GM23338 (cell line): Measurements from ENCODE around the gene PAIP1.

ENCODE experiments used
- CREB1 ChIP-seq: fragments of 250-450 bp; sonication (Bioruptor Pico); IDR thresholded peaks from 2 replicates; pipeline ENCODE4 v1.5.0; 2020; ENCODE audit warnings: low read depth, mild to moderate bottlenecking, moderate library complexity
- EZH2 ChIP-seq: fragments of 200-600 bp; sonication (generic); IDR thresholded peaks from one replicate; pipeline ENCODE4 v1.8.0; 2017; ENCODE audit warnings: antibody characterized with exemption, mild to moderate bottlenecking, low read depth; ENCODE audit not compliant: unreplicated experiment
- EZH2phosphoT487 ChIP-seq: fragments of 200-600 bp; sonication (generic); IDR thresholded peaks from one replicate; pipeline ENCODE4 v1.8.1; 2018; ENCODE audit warnings: antibody characterized with exemption; ENCODE audit not compliant: unreplicated experiment
- JUNB ChIP-seq: IDR thresholded peaks from one replicate; pipeline ENCODE4 v1.6.1; 2016; ENCODE audit warnings: antibody characterized with exemption; ENCODE audit not compliant: unreplicated experiment
- NANOG ChIP-seq: IDR thresholded peaks from 2 replicates; pipeline ENCODE4 v1.6.1; 2016; ENCODE audit warnings: antibody characterized with exemption, borderline replicate concordance
- POLR2AphosphoS5 ChIP-seq: IDR thresholded peaks from 2 replicates; pipeline ENCODE4 v1.6.1; 2016; ENCODE audit warnings: antibody characterized with exemption, low read depth
- REST ChIP-seq: IDR thresholded peaks from one replicate; pipeline ENCODE4 v1.6.1; 2018; ENCODE audit warnings: antibody characterized with exemption; ENCODE audit not compliant: unreplicated experiment
- STAT1 ChIP-seq: IDR thresholded peaks from one replicate; pipeline ENCODE4 v1.6.1; 2016; ENCODE audit warnings: antibody characterized with exemption; ENCODE audit not compliant: unreplicated experiment
- TF ChIP-seq, protein P1 (sequence below), 2 experiments: fragments of 200-600 bp in 1 of 2; sonication (generic) in 1 of 2; conservative IDR thresholded peaks; 2 replicates each; pipeline versions ENCODE4 v1.5.1 to v1.6.1; 2016 to 2017; ENCODE audit warnings: antibody characterized with exemption in 2 of 2, low read depth in 2 of 2, mild to moderate bottlenecking in 2 of 2, moderate library complexity in 1 of 2
- TF ChIP-seq, protein P2 (sequence below): IDR thresholded peaks from 2 replicates; pipeline ENCODE4 v1.6.1; 2016; ENCODE audit warnings: antibody characterized with exemption
- TF ChIP-seq, protein P3 (sequence below): fragments of 250-450 bp; sonication (Bioruptor Pico); IDR thresholded peaks from 2 replicates; pipeline ENCODE4 v1.5.0; 2020; ENCODE audit warnings: mild to moderate bottlenecking, moderate library complexity

- TF ChIP-seq, protein P1, sequence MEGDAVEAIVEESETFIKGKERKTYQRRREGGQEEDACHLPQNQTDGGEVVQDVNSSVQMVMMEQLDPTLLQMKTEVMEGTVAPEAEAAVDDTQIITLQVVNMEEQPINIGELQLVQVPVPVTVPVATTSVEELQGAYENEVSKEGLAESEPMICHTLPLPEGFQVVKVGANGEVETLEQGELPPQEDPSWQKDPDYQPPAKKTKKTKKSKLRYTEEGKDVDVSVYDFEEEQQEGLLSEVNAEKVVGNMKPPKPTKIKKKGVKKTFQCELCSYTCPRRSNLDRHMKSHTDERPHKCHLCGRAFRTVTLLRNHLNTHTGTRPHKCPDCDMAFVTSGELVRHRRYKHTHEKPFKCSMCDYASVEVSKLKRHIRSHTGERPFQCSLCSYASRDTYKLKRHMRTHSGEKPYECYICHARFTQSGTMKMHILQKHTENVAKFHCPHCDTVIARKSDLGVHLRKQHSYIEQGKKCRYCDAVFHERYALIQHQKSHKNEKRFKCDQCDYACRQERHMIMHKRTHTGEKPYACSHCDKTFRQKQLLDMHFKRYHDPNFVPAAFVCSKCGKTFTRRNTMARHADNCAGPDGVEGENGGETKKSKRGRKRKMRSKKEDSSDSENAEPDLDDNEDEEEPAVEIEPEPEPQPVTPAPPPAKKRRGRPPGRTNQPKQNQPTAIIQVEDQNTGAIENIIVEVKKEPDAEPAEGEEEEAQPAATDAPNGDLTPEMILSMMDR (conservative IDR thresholded peaks at IDR 0.05; ENCODE audit: low read depth in 2 of 2): no peak
- TF ChIP-seq EZH2: no peak
- TF ChIP-seq POLR2AphosphoS5: no peak
- TF ChIP-seq EZH2phosphoT487: no peak
- no peak for TF ChIP-seq REST
- no peak for TF ChIP-seq JUNB
- no peak for TF ChIP-seq STAT1
- no peak for TF ChIP-seq CREB1 (CRISPR knock-in tag)
- TF ChIP-seq, protein P2, sequence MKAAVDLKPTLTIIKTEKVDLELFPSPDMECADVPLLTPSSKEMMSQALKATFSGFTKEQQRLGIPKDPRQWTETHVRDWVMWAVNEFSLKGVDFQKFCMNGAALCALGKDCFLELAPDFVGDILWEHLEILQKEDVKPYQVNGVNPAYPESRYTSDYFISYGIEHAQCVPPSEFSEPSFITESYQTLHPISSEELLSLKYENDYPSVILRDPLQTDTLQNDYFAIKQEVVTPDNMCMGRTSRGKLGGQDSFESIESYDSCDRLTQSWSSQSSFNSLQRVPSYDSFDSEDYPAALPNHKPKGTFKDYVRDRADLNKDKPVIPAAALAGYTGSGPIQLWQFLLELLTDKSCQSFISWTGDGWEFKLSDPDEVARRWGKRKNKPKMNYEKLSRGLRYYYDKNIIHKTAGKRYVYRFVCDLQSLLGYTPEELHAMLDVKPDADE: no peak
- TF ChIP-seq NANOG: no peak
- TF ChIP-seq, protein P3, sequence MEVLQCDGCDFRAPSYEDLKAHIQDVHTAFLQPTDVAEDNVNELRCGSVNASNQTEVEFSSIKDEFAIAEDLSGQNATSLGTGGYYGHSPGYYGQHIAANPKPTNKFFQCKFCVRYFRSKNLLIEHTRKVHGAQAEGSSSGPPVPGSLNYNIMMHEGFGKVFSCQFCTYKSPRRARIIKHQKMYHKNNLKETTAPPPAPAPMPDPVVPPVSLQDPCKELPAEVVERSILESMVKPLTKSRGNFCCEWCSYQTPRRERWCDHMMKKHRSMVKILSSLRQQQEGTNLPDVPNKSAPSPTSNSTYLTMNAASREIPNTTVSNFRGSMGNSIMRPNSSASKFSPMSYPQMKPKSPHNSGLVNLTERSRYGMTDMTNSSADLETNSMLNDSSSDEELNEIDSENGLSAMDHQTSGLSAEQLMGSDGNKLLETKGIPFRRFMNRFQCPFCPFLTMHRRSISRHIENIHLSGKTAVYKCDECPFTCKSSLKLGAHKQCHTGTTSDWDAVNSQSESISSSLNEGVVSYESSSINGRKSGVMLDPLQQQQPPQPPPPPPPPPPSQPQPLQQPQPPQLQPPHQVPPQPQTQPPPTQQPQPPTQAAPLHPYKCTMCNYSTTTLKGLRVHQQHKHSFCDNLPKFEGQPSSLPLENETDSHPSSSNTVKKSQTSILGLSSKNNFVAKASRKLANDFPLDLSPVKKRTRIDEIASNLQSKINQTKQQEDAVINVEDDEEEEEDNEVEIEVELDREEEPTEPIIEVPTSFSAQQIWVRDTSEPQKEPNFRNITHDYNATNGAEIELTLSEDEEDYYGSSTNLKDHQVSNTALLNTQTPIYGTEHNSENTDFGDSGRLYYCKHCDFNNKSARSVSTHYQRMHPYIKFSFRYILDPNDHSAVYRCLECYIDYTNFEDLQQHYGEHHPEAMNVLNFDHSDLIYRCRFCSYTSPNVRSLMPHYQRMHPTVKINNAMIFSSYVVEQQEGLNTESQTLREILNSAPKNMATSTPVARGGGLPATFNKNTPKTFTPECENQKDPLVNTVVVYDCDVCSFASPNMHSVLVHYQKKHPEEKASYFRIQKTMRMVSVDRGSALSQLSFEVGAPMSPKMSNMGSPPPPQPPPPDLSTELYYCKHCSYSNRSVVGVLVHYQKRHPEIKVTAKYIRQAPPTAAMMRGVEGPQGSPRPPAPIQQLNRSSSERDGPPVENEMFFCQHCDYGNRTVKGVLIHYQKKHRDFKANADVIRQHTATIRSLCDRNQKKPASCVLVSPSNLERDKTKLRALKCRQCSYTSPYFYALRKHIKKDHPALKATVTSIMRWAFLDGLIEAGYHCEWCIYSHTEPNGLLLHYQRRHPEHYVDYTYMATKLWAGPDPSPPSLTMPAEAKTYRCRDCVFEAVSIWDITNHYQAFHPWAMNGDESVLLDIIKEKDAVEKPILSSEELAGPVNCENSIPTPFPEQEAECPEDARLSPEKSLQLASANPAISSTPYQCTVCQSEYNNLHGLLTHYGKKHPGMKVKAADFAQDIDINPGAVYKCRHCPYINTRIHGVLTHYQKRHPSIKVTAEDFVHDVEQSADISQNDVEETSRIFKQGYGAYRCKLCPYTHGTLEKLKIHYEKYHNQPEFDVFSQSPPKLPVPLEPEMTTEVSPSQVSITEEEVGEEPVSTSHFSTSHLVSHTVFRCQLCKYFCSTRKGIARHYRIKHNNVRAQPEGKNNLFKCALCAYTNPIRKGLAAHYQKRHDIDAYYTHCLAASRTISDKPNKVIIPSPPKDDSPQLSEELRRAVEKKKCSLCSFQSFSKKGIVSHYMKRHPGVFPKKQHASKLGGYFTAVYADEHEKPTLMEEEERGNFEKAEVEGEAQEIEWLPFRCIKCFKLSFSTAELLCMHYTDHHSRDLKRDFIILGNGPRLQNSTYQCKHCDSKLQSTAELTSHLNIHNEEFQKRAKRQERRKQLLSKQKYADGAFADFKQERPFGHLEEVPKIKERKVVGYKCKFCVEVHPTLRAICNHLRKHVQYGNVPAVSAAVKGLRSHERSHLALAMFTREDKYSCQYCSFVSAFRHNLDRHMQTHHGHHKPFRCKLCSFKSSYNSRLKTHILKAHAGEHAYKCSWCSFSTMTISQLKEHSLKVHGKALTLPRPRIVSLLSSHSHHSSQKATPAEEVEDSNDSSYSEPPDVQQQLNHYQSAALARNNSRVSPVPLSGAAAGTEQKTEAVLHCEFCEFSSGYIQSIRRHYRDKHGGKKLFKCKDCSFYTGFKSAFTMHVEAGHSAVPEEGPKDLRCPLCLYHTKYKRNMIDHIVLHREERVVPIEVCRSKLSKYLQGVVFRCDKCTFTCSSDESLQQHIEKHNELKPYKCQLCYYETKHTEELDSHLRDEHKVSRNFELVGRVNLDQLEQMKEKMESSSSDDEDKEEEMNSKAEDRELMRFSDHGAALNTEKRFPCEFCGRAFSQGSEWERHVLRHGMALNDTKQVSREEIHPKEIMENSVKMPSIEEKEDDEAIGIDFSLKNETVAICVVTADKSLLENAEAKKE (CRISPR knock-in tag): no peak
These were observed 24.5 kb upstream of the PAIP1 start for GRCh38 chr5:43581398-43581797.
